C4-2B (cell line): ENCODE data around the gene SIGLEC11.
A peak's percentile ranks its signal among the peaks of the same experiment; 100 is the strongest.

Source experiments
- H3K27ac ChIP-seq: fragments of 450-650 bp; 2 replicates; pipeline ENCODE4 v1.5.1; 2017
- CTCF ChIP-seq: fragments of 450-650 bp; conservative IDR thresholded peaks from 2 replicates; pipeline ENCODE4 v1.5.1; 2017; ENCODE audit warnings: mild to moderate bottlenecking
- ZFX ChIP-seq: fragments of 450-650 bp; IDR thresholded peaks from 2 replicates; pipeline ENCODE4 v1.6.1; 2017

SIGLEC11 gene

GRCh38 chr19:49940482-49940791, 20.5 kb downstream of the SIGLEC11 start:
- TF ChIP-seq ZFX (no peak), CTCF (no peak; the same call in 1 of the 2 replicates)
- no peak overlapping the region for H3K27ac ChIP-seq

GRCh38 chr19:49939721-49940481, 21.1 kb downstream of the SIGLEC11 start:
- H3K27ac ChIP-seq, result no peak overlapping the region
- TF ChIP-seq ZFX (no peak), CTCF (no peak; the same call in 1 of the 2 replicates)

GRCh38 chr19:49938662-49939061, 22.3 kb downstream of the SIGLEC11 start:
- TF ChIP-seq CTCF (no peak), ZFX (no peak)
- H3K27ac ChIP-seq, result no peak overlapping the region

- no peak overlapping the region for H3K27ac ChIP-seq
- TF ChIP-seq ZFX (no peak), CTCF (peak; percentile 98)
Measured at GRCh38 chr19:49937750-49938381, 23.1 kb downstream of the SIGLEC11 start.

- no peak overlapping the region for H3K27ac ChIP-seq
- no peak for TF ChIP-seq CTCF
Measured at GRCh38 chr19:49936549-49936948, 24.4 kb downstream of the SIGLEC11 start.

DNA sequence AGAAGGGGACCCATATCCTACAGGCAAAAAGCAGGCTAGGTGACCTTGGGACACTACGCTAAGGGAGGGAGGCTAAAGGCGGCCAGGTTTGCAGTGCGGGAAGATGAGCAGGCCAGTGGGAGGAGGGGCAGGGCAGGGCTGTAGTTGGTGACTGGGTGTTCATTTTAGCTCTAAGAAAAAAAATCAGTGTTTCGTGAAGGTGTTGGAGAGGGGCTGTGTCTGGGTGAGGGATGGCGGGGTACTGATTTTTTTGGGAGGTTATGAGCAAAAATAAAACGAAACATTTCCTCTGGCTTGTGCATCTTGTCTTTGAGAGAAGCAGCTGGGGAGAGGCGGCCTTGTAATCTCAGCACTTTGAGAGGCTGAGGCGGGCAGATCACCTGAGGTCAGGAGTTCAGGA, 27.3 kb downstream of the SIGLEC11 start:
- TF ChIP-seq ZFX (no peak), CTCF (no peak)
- H3K27ac ChIP-seq, result no peak overlapping the region

GRCh38 chr19:49932731-49933131, 28.2 kb downstream of the SIGLEC11 start:
- H3K27ac ChIP-seq, result no peak overlapping the region
- TF ChIP-seq ZFX, result no peak
- no peak for TF ChIP-seq CTCF
